ENCODE data around the gene GRK1. TPM values are rescaled to one million over a fixed set of nuclear protein-coding genes. Genes with fewer than 3 reads are reported as not detected.

GRK1 gene
- polyA plus RNA-seq, 1 experiment: not detected

DNA sequence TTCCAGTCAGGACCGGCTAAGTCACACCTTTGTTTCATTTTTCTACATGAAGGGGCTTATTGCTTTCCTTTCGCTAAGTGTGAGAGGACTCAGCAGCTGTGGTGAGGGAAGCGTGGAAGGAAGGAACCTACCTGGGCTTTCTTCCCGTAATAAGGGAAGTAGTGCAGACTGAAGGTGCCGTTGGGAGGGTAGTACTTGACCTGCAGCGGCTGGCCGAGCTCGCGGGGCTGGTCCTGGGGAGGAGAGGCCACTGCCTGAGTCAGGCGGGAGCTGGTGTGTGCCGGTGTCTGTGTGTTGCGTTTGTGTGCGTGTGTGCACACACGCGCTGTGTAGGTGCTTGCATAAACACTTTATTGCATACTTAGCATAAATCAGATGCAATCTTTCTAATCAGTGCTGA is 16.7 kb upstream of the GRK1 start:
- TF ChIP-seq, protein P1, sequence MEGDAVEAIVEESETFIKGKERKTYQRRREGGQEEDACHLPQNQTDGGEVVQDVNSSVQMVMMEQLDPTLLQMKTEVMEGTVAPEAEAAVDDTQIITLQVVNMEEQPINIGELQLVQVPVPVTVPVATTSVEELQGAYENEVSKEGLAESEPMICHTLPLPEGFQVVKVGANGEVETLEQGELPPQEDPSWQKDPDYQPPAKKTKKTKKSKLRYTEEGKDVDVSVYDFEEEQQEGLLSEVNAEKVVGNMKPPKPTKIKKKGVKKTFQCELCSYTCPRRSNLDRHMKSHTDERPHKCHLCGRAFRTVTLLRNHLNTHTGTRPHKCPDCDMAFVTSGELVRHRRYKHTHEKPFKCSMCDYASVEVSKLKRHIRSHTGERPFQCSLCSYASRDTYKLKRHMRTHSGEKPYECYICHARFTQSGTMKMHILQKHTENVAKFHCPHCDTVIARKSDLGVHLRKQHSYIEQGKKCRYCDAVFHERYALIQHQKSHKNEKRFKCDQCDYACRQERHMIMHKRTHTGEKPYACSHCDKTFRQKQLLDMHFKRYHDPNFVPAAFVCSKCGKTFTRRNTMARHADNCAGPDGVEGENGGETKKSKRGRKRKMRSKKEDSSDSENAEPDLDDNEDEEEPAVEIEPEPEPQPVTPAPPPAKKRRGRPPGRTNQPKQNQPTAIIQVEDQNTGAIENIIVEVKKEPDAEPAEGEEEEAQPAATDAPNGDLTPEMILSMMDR (IDR thresholded peaks at IDR 0.05; ENCODE audit: low read depth, low read length): no peak
- no peaks in the 10 kb centered on the region for H3K27me3 ChIP-seq (ENCODE audit: control insufficient read depth, insufficient read depth, low read length)
- CTCF ChIA-PET: no interaction called here
- no peak for DNase-seq (ENCODE audit: low read depth, low spot score)
- POLR2A ChIA-PET: no interaction called here
- H3K27ac ChIP-seq (ENCODE audit: low read depth, low read length): no peak overlapping the region
- H3K9me3 ChIP-seq (ENCODE audit: control insufficient read depth, insufficient read depth, low read length): no peaks in the 10 kb centered on the region; the same call in 1 of the 2 replicates
- no peak overlapping the region for H3K4me3 ChIP-seq (ENCODE audit: low read depth, low read length)

DNA sequence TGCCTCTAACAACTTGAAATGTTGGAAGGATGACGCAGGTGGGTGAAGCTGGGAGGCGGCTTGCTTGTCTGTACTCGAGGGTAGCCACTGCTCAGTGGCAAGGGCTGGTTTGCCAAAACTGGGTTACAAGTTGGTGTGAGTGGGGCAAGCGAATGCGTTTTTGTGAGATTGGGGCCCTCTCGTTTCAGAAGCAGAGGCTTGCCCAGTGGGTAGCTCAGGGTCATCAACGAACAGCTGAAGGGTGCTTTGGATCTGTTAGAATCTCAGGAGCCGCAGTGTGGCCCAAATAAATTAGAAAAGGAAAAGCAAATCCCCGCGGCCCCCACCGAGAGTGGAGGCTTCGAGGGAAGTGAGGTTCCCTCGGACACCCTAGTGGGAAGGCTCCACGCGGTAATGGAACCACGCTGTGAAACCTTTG is 16.3 kb upstream of the GRK1 start:
- Histone ChIP-seq H3K4me3 (ENCODE audit: low read depth, low read length) (no peak overlapping the region), H3K27me3 (ENCODE audit: control insufficient read depth, insufficient read depth, low read length) (no peaks in the 10 kb centered on the region), H3K27ac (ENCODE audit: low read depth, low read length) (no peak overlapping the region), H3K9me3 (ENCODE audit: control insufficient read depth, insufficient read depth, low read length) (no peaks in the 10 kb centered on the region; the same call in 1 of the 2 replicates)
- TF ChIP-seq, protein P1 (IDR thresholded peaks at IDR 0.05; ENCODE audit: low read depth, low read length): no peak
- CTCF ChIA-PET: no interaction called here
- DNase-seq (ENCODE audit: low read depth, low spot score): no peak
- POLR2A ChIA-PET: no interaction called here

DNA sequence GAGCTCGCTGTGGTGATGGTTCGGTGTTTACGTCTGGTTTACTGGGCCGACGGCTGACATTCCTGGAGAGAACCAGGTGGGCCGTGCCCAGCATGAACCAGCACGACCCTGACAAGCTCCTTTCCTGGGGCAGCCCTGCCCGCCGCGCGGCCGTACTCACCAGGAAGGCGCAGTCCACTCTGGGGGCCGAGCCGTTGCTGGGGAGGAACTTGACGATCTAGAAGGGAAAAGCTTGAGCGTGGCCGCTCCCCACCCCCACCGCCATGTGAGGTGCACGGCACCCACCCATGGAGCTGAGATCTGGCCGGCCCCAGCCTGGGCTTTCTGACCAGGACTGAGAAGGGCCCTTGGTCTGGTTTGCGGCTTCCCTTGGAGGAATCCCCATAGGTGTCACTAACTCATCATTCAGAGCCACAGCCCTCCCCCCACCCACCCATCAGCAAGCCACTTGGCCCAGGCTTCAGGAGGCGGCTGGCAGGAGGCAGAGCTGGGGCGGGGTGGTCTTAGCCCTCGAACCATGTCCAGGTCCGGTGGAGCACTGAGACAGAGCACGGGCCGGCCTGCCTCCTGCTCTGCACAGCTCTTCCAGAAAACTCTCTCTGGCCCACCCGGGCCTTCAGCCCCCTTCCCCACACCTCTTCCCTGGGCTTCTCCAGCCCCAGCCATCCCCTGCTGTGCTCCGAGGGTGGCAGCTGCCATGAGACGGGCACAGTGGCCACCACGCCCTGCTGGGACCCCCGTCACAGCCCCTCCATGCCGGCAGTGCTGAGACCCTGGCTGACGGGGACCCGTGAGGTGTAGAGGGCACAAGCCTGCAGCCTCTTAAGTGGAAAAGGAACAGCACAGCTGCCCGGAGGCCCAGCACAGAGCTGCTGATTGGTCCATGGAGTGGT is 15.3 kb upstream of the GRK1 start:
- TF ChIP-seq, protein P1 (IDR thresholded peaks at IDR 0.05; ENCODE audit: low read depth, low read length): no peak
- no peaks in the 10 kb centered on the region for H3K27me3 ChIP-seq (ENCODE audit: control insufficient read depth, insufficient read depth, low read length)
- no peaks in the 10 kb centered on the region; the same call in 1 of the 2 replicates for H3K9me3 ChIP-seq (ENCODE audit: control insufficient read depth, insufficient read depth, low read length)
- H3K27ac ChIP-seq (ENCODE audit: low read depth, low read length): no peak overlapping the region
- POLR2A ChIA-PET: no interaction called here
- H3K4me3 ChIP-seq (ENCODE audit: low read depth, low read length): no peak overlapping the region
- DNase-seq (ENCODE audit: low read depth, low spot score): no peak
- CTCF ChIA-PET: no interaction called here

DNA sequence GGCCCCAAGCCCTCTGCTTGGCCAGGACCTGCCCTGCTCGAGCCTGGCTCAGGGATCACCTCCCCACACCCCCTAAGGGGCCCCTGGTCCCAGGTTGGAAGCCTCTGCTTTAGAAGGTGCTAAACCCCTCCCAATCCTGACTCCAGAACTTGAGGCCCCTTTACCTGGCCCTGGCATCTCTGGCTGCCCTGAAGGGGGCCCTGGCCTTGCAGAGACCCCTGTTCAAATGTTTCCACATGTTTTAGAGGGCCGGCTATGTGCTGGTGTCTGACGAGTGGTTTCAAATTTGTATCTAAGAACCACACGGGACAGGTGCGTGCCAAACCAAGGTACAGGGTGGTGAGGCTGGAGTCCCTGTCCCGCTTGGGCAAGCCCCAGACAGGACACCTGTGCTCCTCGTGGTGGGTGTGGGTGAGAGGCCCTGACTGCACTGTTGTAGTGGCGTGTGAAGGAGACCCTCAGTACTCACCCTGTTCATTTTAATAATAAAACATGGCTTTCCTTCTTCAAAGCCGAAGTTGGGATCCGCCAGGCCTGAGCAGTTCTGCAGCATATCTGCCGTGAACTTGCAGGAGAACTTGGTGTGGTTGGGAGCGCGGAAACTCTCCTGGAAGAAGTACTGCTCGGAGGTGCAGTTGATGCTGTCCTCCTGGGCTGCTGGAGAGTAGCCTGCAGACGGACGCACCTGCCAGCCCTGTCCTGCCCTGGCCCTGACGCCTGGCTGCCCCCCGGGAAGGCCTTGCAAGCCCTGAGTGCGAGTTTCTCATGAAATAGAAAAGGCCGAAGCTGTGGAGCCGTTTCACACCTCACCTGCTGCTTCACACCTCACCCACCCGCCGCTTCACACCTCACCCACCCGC is 14.4 kb upstream of the GRK1 start:
- no peak overlapping the region for H3K4me3 ChIP-seq (ENCODE audit: low read depth, low read length)
- ChIA-PET POLR2A (no interaction called here), CTCF (no interaction called here)
- H3K9me3 ChIP-seq (ENCODE audit: control insufficient read depth, insufficient read depth, low read length): no peaks in the 10 kb centered on the region; the same call in 1 of the 2 replicates
- no peak for DNase-seq (ENCODE audit: low read depth, low spot score)
- no peaks in the 10 kb centered on the region for H3K27me3 ChIP-seq (ENCODE audit: control insufficient read depth, insufficient read depth, low read length)
- TF ChIP-seq, protein P1 (IDR thresholded peaks at IDR 0.05; ENCODE audit: low read depth, low read length): no peak
- H3K27ac ChIP-seq (ENCODE audit: low read depth, low read length): no peak overlapping the region

Measured in AG04450 (cell line).